Osteocyte (in vitro differentiated cells): ENCODE results near the gene NDUFAF2. TPM values are rescaled to one million over a fixed set of nuclear protein-coding genes. Genes with fewer than 3 reads are reported as not detected.

Experiments
- DNase-seq: peaks from one replicate; pipeline ENCODE4 v3.0.0; 2021; ENCODE audit warnings: mixed read lengths; ENCODE audit not compliant: unreplicated experiment; ENCODE audit errors: extremely low spot score
- H3K27ac Mint-ChIP-seq: one replicate; pipeline ENCODE4 v1.8.0; 2021; ENCODE audit warnings: mild to moderate bottlenecking, mixed read lengths; ENCODE audit not compliant: unreplicated experiment
- H3K27me3 Mint-ChIP-seq: one replicate; pipeline ENCODE4 v1.8.0; 2021; ENCODE audit warnings: mixed read lengths; ENCODE audit not compliant: unreplicated experiment
- H3K36me3 Mint-ChIP-seq: one replicate; pipeline ENCODE4 v1.8.0; 2021; ENCODE audit warnings: mixed read lengths; ENCODE audit not compliant: unreplicated experiment
- H3K4me1 Mint-ChIP-seq: one replicate; pipeline ENCODE4 v1.8.0; 2021; ENCODE audit warnings: mixed read lengths; ENCODE audit not compliant: unreplicated experiment
- H3K4me3 Mint-ChIP-seq: one replicate; pipeline ENCODE4 v1.8.0; 2021; ENCODE audit warnings: mild to moderate bottlenecking, moderate library complexity, mixed read lengths; ENCODE audit not compliant: unreplicated experiment
- H3K9me3 Mint-ChIP-seq: one replicate; pipeline ENCODE4 v1.8.0; 2021; ENCODE audit warnings: mixed read lengths; ENCODE audit not compliant: unreplicated experiment
- total RNA-seq: library from RNA; stranded (reverse); gene quantifications from 2 replicates; pipeline ENCODE4 v1.2.1, GENCODE V29; 2021
- TF ChIP-seq, protein P1 (sequence below): fragments of 200-600 bp; sonication (generic); IDR thresholded peaks from 2 replicates; pipeline ENCODE4 v1.5.0; 2021; ENCODE audit warnings: antibody characterized with exemption, mild to moderate bottlenecking, moderate library complexity

NDUFAF2 gene
- total RNA-seq, 1 donor from 2014 or later = 23.4 TPM

DNA sequence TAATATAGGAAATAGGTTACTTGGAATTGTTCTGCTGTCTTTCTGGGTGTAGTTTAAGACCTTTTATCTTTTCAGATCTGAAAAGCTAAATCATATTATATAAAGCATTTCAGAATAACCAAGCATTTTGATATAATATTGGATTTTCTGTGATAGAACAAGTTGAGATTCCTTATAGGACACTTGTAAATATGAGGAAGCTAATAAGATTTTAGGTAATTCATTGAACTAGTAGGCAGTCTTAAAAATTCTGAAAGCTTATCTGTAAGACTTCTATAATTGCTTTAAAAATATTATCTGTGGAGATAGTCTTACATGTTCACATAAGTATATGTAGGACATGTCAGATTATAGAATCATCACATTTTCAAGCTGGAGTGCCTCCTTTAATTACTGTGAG is 114.5 kb downstream of the NDUFAF2 start:
- no peak overlapping the region for H3K27ac Mint-ChIP-seq
- H3K36me3 Mint-ChIP-seq = peaks cover 9% of the 10 kb centered on the region
- H3K27me3 Mint-ChIP-seq = no peaks in the 10 kb centered on the region
- TF ChIP-seq, protein P1, sequence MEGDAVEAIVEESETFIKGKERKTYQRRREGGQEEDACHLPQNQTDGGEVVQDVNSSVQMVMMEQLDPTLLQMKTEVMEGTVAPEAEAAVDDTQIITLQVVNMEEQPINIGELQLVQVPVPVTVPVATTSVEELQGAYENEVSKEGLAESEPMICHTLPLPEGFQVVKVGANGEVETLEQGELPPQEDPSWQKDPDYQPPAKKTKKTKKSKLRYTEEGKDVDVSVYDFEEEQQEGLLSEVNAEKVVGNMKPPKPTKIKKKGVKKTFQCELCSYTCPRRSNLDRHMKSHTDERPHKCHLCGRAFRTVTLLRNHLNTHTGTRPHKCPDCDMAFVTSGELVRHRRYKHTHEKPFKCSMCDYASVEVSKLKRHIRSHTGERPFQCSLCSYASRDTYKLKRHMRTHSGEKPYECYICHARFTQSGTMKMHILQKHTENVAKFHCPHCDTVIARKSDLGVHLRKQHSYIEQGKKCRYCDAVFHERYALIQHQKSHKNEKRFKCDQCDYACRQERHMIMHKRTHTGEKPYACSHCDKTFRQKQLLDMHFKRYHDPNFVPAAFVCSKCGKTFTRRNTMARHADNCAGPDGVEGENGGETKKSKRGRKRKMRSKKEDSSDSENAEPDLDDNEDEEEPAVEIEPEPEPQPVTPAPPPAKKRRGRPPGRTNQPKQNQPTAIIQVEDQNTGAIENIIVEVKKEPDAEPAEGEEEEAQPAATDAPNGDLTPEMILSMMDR = no peak
- DNase-seq = no peak
- H3K9me3 Mint-ChIP-seq = peaks cover 12% of the 10 kb centered on the region
- no peak overlapping the region for H3K4me3 Mint-ChIP-seq
- no peaks in the 10 kb centered on the region for H3K4me1 Mint-ChIP-seq

DNA sequence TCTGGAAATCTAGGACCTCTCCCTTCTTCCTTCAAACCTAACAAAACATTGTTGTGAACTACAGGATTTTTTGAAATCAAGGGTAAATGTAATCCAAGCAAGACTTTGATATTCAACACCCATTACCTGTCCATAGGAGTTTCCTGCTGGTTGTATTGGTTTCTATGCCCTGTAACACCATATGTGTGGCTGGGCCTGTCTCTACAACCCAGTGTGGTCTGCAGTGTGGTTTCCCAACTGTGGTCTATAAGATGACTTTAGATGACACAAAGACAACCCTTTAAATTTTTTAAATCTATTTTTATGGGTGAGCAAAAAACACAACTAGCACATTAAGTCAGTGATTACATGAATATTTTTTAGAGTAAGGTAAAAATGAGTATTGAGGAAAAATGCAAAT is 124.1 kb downstream of the NDUFAF2 start:
- DNase-seq = no peak
- no peaks in the 10 kb centered on the region for H3K36me3 Mint-ChIP-seq
- no peak overlapping the region for H3K27ac Mint-ChIP-seq
- H3K9me3 Mint-ChIP-seq = peaks cover 23% of the 10 kb centered on the region
- no peak overlapping the region for H3K4me3 Mint-ChIP-seq
- no peaks in the 10 kb centered on the region for H3K27me3 Mint-ChIP-seq
- TF ChIP-seq, protein P1 = no peak
- H3K4me1 Mint-ChIP-seq = no peaks in the 10 kb centered on the region

DNA sequence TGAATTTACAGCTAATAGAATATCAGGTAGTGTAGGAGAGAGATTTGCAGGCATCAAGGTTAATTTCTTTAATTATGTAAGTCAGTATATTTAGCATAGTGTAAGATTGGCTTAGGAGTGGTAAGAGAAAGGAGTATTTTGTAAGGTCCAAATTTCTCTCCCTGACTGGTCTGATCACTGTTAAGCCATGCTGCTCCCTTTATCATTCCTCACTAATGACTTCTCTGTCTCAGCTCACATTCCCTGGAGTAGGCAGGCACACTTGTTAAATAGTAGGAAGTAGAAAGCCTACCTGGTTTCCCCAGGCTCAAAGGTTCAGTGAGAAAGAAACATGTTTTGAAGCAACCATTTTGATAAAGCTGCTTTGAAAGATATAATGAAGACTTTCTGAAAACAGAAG is 126.5 kb downstream of the NDUFAF2 start:
- Mint-ChIP-seq H3K4me1 (no peaks in the 10 kb centered on the region), H3K27me3 (no peaks in the 10 kb centered on the region), H3K4me3 (no peak overlapping the region), H3K27ac (no peak overlapping the region), H3K36me3 (no peaks in the 10 kb centered on the region), H3K9me3 (peaks cover 8% of the 10 kb centered on the region)
- TF ChIP-seq, protein P1 = no peak
- DNase-seq = no peak

DNA sequence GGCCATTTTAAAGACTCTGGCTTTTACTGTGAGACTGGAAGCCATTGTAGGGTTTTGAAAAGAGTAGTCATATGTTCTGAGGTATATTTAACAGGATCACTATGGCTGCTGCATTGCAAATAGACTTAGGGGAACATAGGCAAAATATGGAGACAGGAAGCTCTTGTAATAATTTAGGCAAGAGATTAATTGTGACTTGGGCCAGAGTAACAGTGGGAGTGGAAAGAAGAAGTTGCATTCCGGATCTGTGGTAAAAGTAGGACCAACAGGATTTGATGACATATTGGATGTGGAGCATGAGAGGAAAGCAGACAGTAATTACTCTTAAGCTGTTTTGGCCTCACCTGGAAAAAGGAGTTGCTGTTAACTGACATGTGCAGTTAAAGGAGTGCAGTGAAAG is 131.6 kb downstream of the NDUFAF2 start:
- Mint-ChIP-seq H3K27ac (no peak overlapping the region), H3K36me3 (peaks cover 5% of the 10 kb centered on the region), H3K4me1 (no peaks in the 10 kb centered on the region), H3K9me3 (no peaks in the 10 kb centered on the region), H3K27me3 (no peaks in the 10 kb centered on the region), H3K4me3 (no peak overlapping the region)
- no peak for DNase-seq
- TF ChIP-seq, protein P1 = no peak

DNA sequence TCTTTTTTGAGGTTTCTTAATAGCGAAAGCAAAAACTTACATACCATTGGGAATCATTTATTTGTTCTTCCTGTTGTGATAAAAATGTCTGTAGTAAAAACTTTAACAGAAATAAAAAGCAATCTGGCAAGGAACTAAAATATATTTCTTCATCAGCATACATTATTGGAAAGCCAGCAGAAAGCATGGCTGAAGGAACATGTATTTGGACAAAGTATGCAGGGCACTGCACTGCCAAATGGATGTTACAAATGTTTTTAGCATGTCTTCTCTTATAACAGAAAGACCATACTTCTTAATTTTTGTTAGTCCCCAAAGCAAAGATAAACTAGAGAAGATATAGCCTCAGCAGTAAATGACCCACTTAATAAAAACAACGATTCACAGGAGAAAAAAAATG is 136.7 kb downstream of the NDUFAF2 start:
- Mint-ChIP-seq H3K36me3 (peaks cover 7% of the 10 kb centered on the region), H3K4me3 (no peak overlapping the region)
- TF ChIP-seq, protein P1 = no peak

More for the DNA sequence above, 136.7 kb downstream of the NDUFAF2 start:
- Mint-ChIP-seq H3K9me3 (no peaks in the 10 kb centered on the region), H3K27ac (no peak overlapping the region), H3K4me1 (no peaks in the 10 kb centered on the region), H3K27me3 (no peaks in the 10 kb centered on the region)
- DNase-seq = no peak
